ENCODE measurements around the gene IGF1R. TPM values are rescaled to one million over a fixed set of nuclear protein-coding genes. Genes with fewer than 3 reads are reported as not detected.
"Not testable (repeated sequence)": the region's sequence is repeated elsewhere in the genome, so short reads cannot be mapped to it uniquely, and the experiment has no call there.

The IGF1R gene
- total RNA-seq, 2 experiments from 2014 or later: 21.5 to 23.4 TPM

GRCh38 chr15:99003317-99003716 lies 355.0 kb downstream of the IGF1R start:
- POLR2A ChIA-PET; DNase-seq; H3K4me1 Mint-ChIP-seq; H3K4me3 Mint-ChIP-seq; H3K27ac Mint-ChIP-seq; ATAC-seq (ENCODE audit: low read depth); H3K9me3 Mint-ChIP-seq; H3K27me3 Mint-ChIP-seq; H3K36me3 Mint-ChIP-seq: not testable (repeated sequence)

GRCh38 chr15:99004998-99005974 lies 356.9 kb downstream of the IGF1R start:
- H3K4me3 Mint-ChIP-seq; H3K36me3 Mint-ChIP-seq; H3K27me3 Mint-ChIP-seq; H3K9me3 Mint-ChIP-seq; ATAC-seq (ENCODE audit: low read depth); POLR2A ChIA-PET; H3K27ac Mint-ChIP-seq; DNase-seq; H3K4me1 Mint-ChIP-seq: not testable (repeated sequence)

GRCh38 chr15:99006146-99006545 lies 357.8 kb downstream of the IGF1R start:
- Mint-ChIP-seq H3K27ac (no peak overlapping the region), H3K4me3 (no peak overlapping the region), H3K27me3 (peaks cover 5% of the 10 kb centered on the region), H3K36me3 (no peaks in the 10 kb centered on the region), H3K4me1 (no peaks in the 10 kb centered on the region), H3K9me3 (peaks cover under 1% of the 10 kb centered on the region)
- POLR2A ChIA-PET: no interaction called here
- DNase-seq (no peak), ATAC-seq (ENCODE audit: low read depth) (no peak)

- Mint-ChIP-seq H3K4me1 (no peaks in the 10 kb centered on the region), H3K36me3 (no peaks in the 10 kb centered on the region), H3K4me3 (no peak overlapping the region), H3K9me3 (no peaks in the 10 kb centered on the region), H3K27ac (no peak overlapping the region), H3K27me3 (peaks cover 9% of the 10 kb centered on the region)
- DNase-seq: no peak
- no peak for ATAC-seq (ENCODE audit: low read depth)
- POLR2A ChIA-PET: no interaction called here
Observed at GRCh38 chr15:99006904-99007495, 358.7 kb downstream of the IGF1R start.

- Mint-ChIP-seq H3K9me3 (no peaks in the 10 kb centered on the region), H3K4me3 (no peak overlapping the region), H3K36me3 (no peaks in the 10 kb centered on the region), H3K4me1 (peaks cover 1% of the 10 kb centered on the region), H3K27ac (no peak overlapping the region), H3K27me3 (peaks cover 18% of the 10 kb centered on the region)
- DNase-seq (no peak), ATAC-seq (ENCODE audit: low read depth) (no peak)
- POLR2A ChIA-PET: no interaction called here
Observed at GRCh38 chr15:99009741-99010330, 361.5 kb downstream of the IGF1R start.

- Mint-ChIP-seq H3K27ac (no peak overlapping the region), H3K4me3 (no peak overlapping the region), H3K9me3 (no peaks in the 10 kb centered on the region), H3K4me1 (peaks cover 1% of the 10 kb centered on the region), H3K36me3 (no peaks in the 10 kb centered on the region), H3K27me3 (peaks cover 18% of the 10 kb centered on the region)
- POLR2A ChIA-PET: no interaction called here
- DNase-seq (no peak), ATAC-seq (ENCODE audit: low read depth) (no peak)
Observed at GRCh38 chr15:99010768-99011167, 362.4 kb downstream of the IGF1R start.

Small RNAs within 50 kb of the gene (microRNA-seq; reads per million reads assigned to microRNA genes)
- not detected for gene MIR4714
